GM12878 (cell line): Measurements from ENCODE around the gene TAF4. TPM values are rescaled to one million over a fixed set of nuclear protein-coding genes. Genes with fewer than 3 reads are reported as not detected.

Source experiments
- ATAC-seq: fragments of 200-7000 bp; cut with Tn5 transposase; 3 replicates; pipeline ENCODE4 v1.9.1; 2020; ENCODE audit warnings: mild to moderate bottlenecking, moderate library complexity
- BruUV-seq: library from RNA; stranded (reverse); fragments of 400-500 nt; replicated peaks from 2 replicates; lab custom pipeline; 2021; lab: Mats Ljungman, UMichigan
- CTCF ChIA-PET: fragments of 300-600 bp; sonication (Branson Sonifier 250); formaldehyde crosslinking; extraction: SDS; loops from one replicate; lab custom pipeline; 2021; ENCODE audit warnings: inconsistent platforms; lab: Yijun Ruan, JAX
- POLR2A ChIA-PET: fragments of 350-600 bp; formaldehyde crosslinking; extraction: SDS; loops from one replicate; lab custom pipeline; 2021; ENCODE audit warnings: inconsistent platforms; lab: Charles Lee
- RAD21 ChIA-PET: fragments of 300-600 bp; sonication (Branson Sonifier 250); formaldehyde crosslinking; loops from one replicate; lab custom pipeline; 2023; ENCODE audit warnings: antibody characterized with exemption; ENCODE audit not compliant: unreplicated experiment; lab: Charles Lee
- SMC1A ChIA-PET: fragments of 300-600 bp; sonication (Branson Sonifier 250); formaldehyde crosslinking; loops from one replicate; lab custom pipeline; 2023; ENCODE audit not compliant: unreplicated experiment, uncharacterized antibody; lab: Charles Lee
- DNase-seq: peaks from one replicate; pipeline ENCODE4 v3.0.0-alpha.2; 2011; ENCODE audit warnings: low read depth, low spot score
- FAIRE-seq: peaks from 3 replicates; lab custom pipeline; 2011; peaks lifted over from hg19 to GRCh38; lab: Jason Lieb, UNC
- H2AFZ ChIP-seq: 2 replicates; pipeline ENCODE4 v1.6.0; 2011; ENCODE audit warnings: low read depth, low read length, control low read depth; ENCODE audit not compliant: control insufficient read depth
- H3K27ac ChIP-seq: 2 replicates; pipeline ENCODE4 v1.5.1; 2011; ENCODE audit warnings: control low read depth; ENCODE audit not compliant: control insufficient read depth, insufficient read depth
- H3K27me3 ChIP-seq, 2 experiments: replicated peaks in 1 of 2; 2 replicates each; pipeline versions ENCODE4 v1.6.0 to v1.6.1; 2011; ENCODE audit warnings: low read length in 1 of 2; ENCODE audit not compliant: control insufficient read depth in 2 of 2, insufficient read depth in 2 of 2
- H3K36me3 ChIP-seq, 2 experiments: 2 replicates each; pipeline ENCODE4 v1.5.1; 2011; ENCODE audit warnings: low read length in 1 of 2; ENCODE audit not compliant: control insufficient read depth in 2 of 2, insufficient read depth in 2 of 2
- H3K4me1 ChIP-seq: 2 replicates; pipeline ENCODE4 v1.6.1; 2011; ENCODE audit warnings: mild to moderate bottlenecking, low read length, moderate library complexity, mixed read lengths; ENCODE audit not compliant: control insufficient read depth, insufficient read depth
- H3K4me2 ChIP-seq: 2 replicates; pipeline ENCODE4 v1.6.0; 2011; ENCODE audit warnings: control low read depth; ENCODE audit not compliant: control insufficient read depth, insufficient read depth
- H3K4me3 ChIP-seq: fragments of 200-600 bp; sonication (generic); 2 replicates; pipeline ENCODE4 v1.5.1; 2016
- H3K79me2 ChIP-seq: 2 replicates; pipeline ENCODE4 v1.6.0; 2011; ENCODE audit warnings: low read length; ENCODE audit not compliant: control insufficient read depth, insufficient read depth
- H3K9ac ChIP-seq: 2 replicates; pipeline ENCODE4 v1.8.0; 2011; ENCODE audit warnings: low read length, control low read depth, mixed read lengths; ENCODE audit not compliant: control insufficient read depth, insufficient read depth
- H3K9me3 ChIP-seq: replicated peaks from 3 replicates; pipeline ENCODE4 v1.5.1; 2011; ENCODE audit warnings: mild to moderate bottlenecking, low read length; ENCODE audit not compliant: control insufficient read depth, insufficient read depth
- H4K20me1 ChIP-seq: 2 replicates; pipeline ENCODE4 v1.6.0; 2011; ENCODE audit not compliant: control insufficient read depth, insufficient read depth
- BCL3 ChIP-seq: IDR thresholded peaks from 2 replicates; pipeline ENCODE4 v1.6.1; 2011; ENCODE audit warnings: borderline replicate concordance, low read depth, mild to moderate bottlenecking, moderate library complexity, low read length; ENCODE audit not compliant: insufficient read depth, poor library complexity, severe bottlenecking
- CEBPZ ChIP-seq: fragments of 150-350 bp; IDR thresholded peaks from 2 replicates; pipeline ENCODE4 v1.6.1; 2016; ENCODE audit warnings: low read depth, low read length
- FOS ChIP-seq: IDR thresholded peaks from 3 replicates; pipeline ENCODE4 v1.6.1; 2011; ENCODE audit warnings: borderline replicate concordance; ENCODE audit not compliant: insufficient read length; ENCODE audit errors: extremely low read depth
- IKZF1 ChIP-seq: fragments of 450-650 bp; conservative IDR thresholded peaks from 2 replicates; pipeline ENCODE4 v1.6.1; 2017; ENCODE audit warnings: antibody characterized with exemption, mild to moderate bottlenecking
- IRF4 ChIP-seq: IDR thresholded peaks from 2 replicates; pipeline ENCODE4 v1.6.1; 2011; ENCODE audit warnings: low read depth, low read length
- KDM1A ChIP-seq: fragments of 200-600 bp; sonication (generic); IDR thresholded peaks from 2 replicates; pipeline ENCODE4 v1.6.1; 2016; ENCODE audit warnings: borderline replicate concordance
- KLF5 ChIP-seq: fragments of 450-650 bp; IDR thresholded peaks from 2 replicates; pipeline ENCODE4 v1.6.1; 2014; ENCODE audit warnings: mild to moderate bottlenecking; ENCODE audit not compliant: partially characterized antibody
- MTA2 ChIP-seq: fragments of 450-650 bp; IDR thresholded peaks from 2 replicates; pipeline ENCODE4 v1.6.1; 2016; ENCODE audit warnings: low read depth, mild to moderate bottlenecking, moderate library complexity
- MYB ChIP-seq: fragments of 150-350 bp; IDR thresholded peaks from 2 replicates; pipeline ENCODE4 v1.6.1; 2014; ENCODE audit warnings: mild to moderate bottlenecking, low read depth, low read length, borderline replicate concordance
- NFXL1 ChIP-seq: fragments of 450-650 bp; IDR thresholded peaks from 2 replicates; pipeline ENCODE4 v1.6.1; 2017; ENCODE audit warnings: antibody characterized with exemption, mild to moderate bottlenecking, borderline replicate concordance
- NR2C1 ChIP-seq: fragments of 450-650 bp; IDR thresholded peaks from 2 replicates; pipeline ENCODE4 v1.6.1; 2017; ENCODE audit warnings: antibody characterized with exemption, mild to moderate bottlenecking, moderate library complexity
- NR2F1 ChIP-seq: fragments of 450-650 bp; conservative IDR thresholded peaks from 2 replicates; pipeline ENCODE4 v1.6.1; 2017; ENCODE audit warnings: mild to moderate bottlenecking
- PML ChIP-seq: IDR thresholded peaks from 2 replicates; pipeline ENCODE4 v1.6.1; 2012; ENCODE audit warnings: low read length, inconsistent platforms
- SIX5 ChIP-seq: IDR thresholded peaks from 2 replicates; pipeline ENCODE4 v1.6.1; 2011; ENCODE audit warnings: mild to moderate bottlenecking, low read depth, low read length, moderate library complexity; ENCODE audit not compliant: severe bottlenecking
- ZBTB40 ChIP-seq: fragments of 450-650 bp; IDR thresholded peaks from 2 replicates; pipeline ENCODE4 v1.6.1; 2016; ENCODE audit warnings: mild to moderate bottlenecking, moderate library complexity, borderline replicate concordance
- WGBS: methylation state at CpG from one replicate; pipeline ENCODE4 v1.1.6; 2016; ENCODE audit warnings: low lambda C conversion rate; ENCODE audit not compliant: insufficient replicate concordance, insufficient coverage; ENCODE audit errors: missing lambda C conversion rate; 5-methylcytosine and 5-hydroxymethylcytosine counted together
- in situ Hi-C: fragments of 300-500 bp; cut with MboI; formaldehyde crosslinking; loops from 9 replicates; pipeline ENCODE4 v1.14.3; 2018; ENCODE audit warnings: mixed read lengths
- intact Hi-C: fragments of 100-400 bp; cut with micrococcal nuclease; formaldehyde crosslinking; loops from one replicate; pipeline ENCODE4 v1.14.2; 2022; ENCODE audit not compliant: unreplicated experiment
- polyA plus RNA-seq, 11 experiments: library from polyadenylated mRNA; depleted of rRNA in 4 of 11; unstranded in 6 of 11; stranded (reverse) in 5 of 11; fragments of >200 nt; fragmentation: Nextera tagmentation in 4 of 11; fragmentation: Illumina TruSeq in 1 of 11; extraction: Ambion mirVana in 4 of 11; extraction: Trizol in 1 of 11; gene quantifications; 1 replicate in 1 of 11; 2 replicates in 10 of 11; pipeline versions ENCODE4 v1.2.1 to v1.2.3, GENCODE V29; 2011 to 2016; ENCODE audit warnings: inconsistent platforms in 2 of 11, missing spikeins in 2 of 11, low read depth in 1 of 11
- total RNA-seq, 4 experiments: library from RNA; depleted of rRNA in 3 of 4; stranded (reverse); fragments of >200 nt in 3 of 4; fragmentation: Illumina TruSeq in 1 of 4; extraction: Trizol in 1 of 4; gene quantifications; 2 replicates each; pipeline versions ENCODE4 v1.2.1 to v1.2.3, GENCODE V29; 2013 to 2021

The TAF4 gene
- total and polyA plus RNA-seq, 10 of the 15 experiments (the other 5 are each of a cell fraction or from before 2014, with no cell fraction given), result 0.39 to 16.9 (median 3.4) TPM

- Histone ChIP-seq H3K9me3 (no peaks in the 10 kb centered on the region; the same call in 2 of the 3 replicates), H3K4me1 (no peaks in the 10 kb centered on the region), H3K79me2 (peaks cover 7% of the 10 kb centered on the region), H4K20me1 (no peaks in the 10 kb centered on the region), H3K4me3 (no peak overlapping the region), H3K4me2 (no peak overlapping the region), H3K9ac (no peak overlapping the region), H3K27me3 (no peaks in the 10 kb centered on the region), H2AFZ (no peak overlapping the region), H3K27ac (no peak overlapping the region), H3K36me3 (peaks cover 0 to 6% of the 10 kb centered on the region in 2 experiments; a peak in 2 of 4 replicates)
- ATAC-seq (no peak), DNase-seq (no peak), FAIRE-seq (no peak)
- ChIA-PET POLR2A (no interaction called here), RAD21 (no interaction called here), SMC1A (no interaction called here), CTCF (no interaction called here)
- intact Hi-C loops, result no loop called here
- no TSS peak for BruUV-seq
- TF ChIP-seq FOS (no peak), PML (no peak), IKZF1 (no peak), NR2C1 (no peak), BCL3 (no peak), MYB (no peak), KLF5 (no peak), ZBTB40 (no peak), CEBPZ (no peak), IRF4 (no peak), SIX5 (no peak), NFXL1 (no peak), MTA2 (no peak), KDM1A (no peak), NR2F1 (no peak)
- in situ Hi-C loops, result no loop called here
- 87% methylated on average over 16 of the region's 17 CpGs for WGBS
Observed at GRCh38 chr20:62051546-62052255, 14.0 kb downstream of the TAF4 start.
